Measurements from ENCODE around the gene UGT1A1.
"Not testable (repeated sequence)": the region's sequence is repeated elsewhere in the genome, so short reads cannot be mapped to it uniquely, and the experiment has no call there.

The UGT1A1 gene

DNA sequence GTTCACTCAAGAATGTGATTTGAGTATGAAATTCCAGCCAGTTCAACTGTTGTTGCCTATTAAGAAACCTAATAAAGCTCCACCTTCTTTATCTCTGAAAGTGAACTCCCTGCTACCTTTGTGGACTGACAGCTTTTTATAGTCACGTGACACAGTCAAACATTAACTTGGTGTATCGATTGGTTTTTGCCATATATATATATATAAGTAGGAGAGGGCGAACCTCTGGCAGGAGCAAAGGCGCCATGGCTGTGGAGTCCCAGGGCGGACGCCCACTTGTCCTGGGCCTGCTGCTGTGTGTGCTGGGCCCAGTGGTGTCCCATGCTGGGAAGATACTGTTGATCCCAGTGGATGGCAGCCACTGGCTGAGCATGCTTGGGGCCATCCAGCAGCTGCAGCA, at the start of gene UGT1A1:
UGT1A1 (plus strand) TSS at position 228 of the 400 bp plus-strand sequence; CDS start at position 246, 18 bp downstream.
- DNase-seq (ENCODE audit: low read depth) = no peak

DNA sequence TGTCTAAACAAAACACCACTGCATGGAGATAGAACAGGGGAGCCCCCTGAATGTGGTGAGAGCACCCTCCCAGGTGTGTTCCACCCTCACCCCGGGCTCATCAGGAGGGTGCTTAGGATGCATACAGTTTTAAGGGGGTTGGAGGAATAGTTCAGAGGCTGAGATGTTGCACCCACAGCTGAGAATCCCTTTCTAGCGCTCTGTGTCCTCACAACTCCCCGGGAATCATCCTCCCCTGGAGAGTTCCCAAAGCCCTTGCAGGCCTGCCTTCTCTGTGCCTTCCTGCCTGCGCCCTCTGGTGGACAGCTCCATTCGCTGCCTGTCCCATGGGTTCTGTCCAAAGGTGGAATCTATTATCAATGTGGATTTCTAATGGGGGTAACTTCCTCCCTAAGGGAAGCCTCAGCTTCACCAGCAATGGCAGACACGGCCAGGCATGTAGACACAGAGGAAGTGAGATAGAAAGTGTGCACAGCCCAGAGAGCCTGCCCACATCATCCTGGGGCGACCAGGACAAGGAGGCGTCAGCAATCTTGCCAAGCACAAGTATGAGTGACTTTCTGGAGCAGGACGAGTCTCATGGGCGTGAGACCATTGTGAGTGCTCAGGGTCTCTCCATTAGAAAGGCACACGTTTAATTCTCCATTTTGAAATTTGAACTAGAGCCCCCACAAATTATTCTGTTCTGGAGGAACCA, 48.6 kb upstream of the UGT1A1 start:
- peak; percentile 17 for DNase-seq (ENCODE audit: low read depth)

- no peak for DNase-seq (ENCODE audit: low read depth)
Measured at GRCh38 chr2:233712611-233713261, 47.3 kb upstream of the UGT1A1 start, which contains the start of gene UGT1A5. UGT1A5 (plus strand) TSS chr2:233712907; CDS start chr2:233712992, 85 bp downstream.

DNA sequence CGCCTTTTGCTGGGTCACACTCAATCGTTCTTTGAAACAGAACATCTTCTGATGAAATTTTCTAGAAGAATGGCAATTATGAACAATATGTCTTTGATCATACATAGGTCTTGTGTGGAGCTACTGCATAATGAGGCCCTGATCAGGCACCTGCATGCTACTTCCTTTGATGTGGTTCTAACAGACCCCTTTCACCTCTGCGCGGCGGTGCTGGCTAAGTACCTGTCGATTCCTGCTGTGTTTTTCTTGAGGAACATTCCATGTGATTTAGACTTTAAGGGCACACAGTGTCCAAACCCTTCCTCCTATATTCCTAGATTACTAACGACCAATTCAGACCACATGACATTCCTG, 46.8 kb upstream of the UGT1A1 start:
- no peak for DNase-seq (ENCODE audit: low read depth)

DNA sequence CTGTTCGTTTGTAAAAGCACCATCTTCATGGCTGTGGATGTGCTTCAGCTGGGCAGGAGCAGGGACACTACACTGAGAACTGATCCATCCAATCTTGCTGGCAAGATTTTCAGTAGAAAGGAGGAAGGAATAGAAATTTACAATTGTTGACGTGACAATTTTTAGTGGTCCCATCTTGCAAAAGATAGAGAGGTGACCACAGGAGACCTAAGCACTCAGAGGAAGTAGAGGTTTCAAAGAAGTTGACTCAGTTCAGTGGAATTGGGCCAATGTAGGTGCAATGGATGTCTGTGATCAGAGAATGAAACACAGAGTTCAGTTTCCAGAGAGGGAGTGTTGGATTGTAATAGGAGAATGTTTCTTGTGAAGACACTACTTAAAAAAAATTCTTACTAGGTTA, 45.9 kb upstream of the UGT1A1 start:
- no peak for DNase-seq (ENCODE audit: low read depth)

DNA sequence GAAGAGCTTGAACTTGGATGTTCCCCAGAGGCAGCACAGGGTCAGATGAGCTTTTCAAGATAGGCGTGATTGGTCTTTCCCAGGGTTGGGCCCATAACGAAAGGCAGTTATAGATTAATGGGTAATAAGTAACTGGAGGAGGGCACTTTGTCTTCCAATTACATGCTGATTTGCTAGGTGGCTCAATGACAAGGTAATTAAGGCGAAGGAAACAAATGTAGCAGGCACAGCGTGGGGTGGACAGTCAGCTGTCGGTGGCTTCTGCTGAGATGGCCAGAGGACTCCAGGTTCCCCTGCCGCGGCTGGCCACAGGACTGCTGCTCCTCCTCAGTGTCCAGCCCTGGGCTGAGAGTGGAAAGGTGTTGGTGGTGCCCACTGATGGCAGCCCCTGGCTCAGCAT, 41.5 kb upstream of the UGT1A1 start, which contains the start of gene UGT1A4:
UGT1A4 (plus strand) TSS at position 185 of the 400 bp plus-strand sequence; CDS start at position 270, 85 bp downstream.
- DNase-seq (ENCODE audit: low read depth) = no peak

DNA sequence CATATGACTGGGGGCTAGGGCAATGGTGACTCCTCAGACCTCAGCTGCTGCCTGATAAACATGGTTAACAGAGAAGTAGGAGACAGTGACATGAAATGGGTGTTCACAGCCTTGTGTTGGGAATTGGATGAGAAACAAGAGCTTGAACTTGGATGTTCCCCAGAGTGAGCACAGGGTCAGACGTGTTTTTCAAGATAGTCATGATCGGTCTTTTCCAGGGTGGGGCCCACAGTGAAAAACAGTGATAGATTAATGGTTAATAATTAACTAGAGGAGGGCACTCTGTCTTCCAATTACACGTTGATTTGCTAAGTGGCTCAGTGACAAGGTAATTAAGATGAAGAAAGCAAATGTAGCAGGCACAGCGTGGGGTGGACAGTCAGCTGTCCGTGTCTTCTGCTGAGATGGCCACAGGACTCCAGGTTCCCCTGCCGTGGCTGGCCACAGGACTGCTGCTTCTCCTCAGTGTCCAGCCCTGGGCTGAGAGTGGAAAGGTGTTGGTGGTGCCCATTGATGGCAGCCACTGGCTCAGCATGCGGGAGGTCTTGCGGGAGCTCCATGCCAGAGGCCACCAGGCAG, 31.3 kb upstream of the UGT1A1 start, which contains the start of gene UGT1A3:
UGT1A3 (plus strand) TSS at position 320 of the 579 bp plus-strand sequence; CDS start at position 405, 85 bp downstream.
- DNase-seq (ENCODE audit: low read depth) = no peak

DNA sequence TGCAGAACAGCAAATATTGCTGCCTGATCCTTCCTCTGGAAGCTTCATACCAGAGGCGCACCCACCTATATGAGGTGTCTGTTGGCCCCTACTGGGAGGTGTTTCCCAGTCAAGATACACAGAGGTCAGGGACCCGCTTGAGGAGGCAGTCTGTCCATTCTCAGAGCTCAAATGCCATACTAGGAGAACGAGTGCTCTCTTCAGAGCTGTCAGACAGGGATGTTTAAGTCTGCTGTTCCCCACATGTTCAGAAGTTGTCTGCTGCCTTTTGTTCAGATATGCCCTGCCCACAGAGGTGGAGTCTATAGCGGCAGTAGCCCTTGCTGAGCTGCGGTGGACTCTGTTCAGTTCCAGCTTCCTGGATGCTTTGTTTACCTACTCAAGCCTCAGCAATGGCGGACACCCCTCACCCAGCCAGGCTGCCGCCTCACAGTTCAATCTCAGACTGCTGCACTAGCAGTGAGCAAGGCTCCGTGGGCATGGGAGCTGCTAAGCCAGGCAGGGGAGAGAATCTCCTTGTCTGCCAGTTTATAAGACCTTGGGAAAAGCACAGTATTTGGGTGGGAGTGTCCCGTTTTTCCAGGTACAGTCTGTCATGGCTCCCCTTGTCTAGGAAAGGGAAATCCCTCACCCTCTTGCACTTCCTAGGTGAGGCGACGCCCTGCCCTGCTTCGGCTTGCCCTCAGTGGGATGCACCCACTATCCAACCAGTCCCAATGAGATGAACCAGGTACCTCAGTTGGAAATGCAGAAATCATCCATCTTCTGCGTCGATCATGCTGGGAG, 23.0 kb upstream of the UGT1A1 start:
- not testable (repeated sequence) for DNase-seq (ENCODE audit: low read depth)

DNA sequence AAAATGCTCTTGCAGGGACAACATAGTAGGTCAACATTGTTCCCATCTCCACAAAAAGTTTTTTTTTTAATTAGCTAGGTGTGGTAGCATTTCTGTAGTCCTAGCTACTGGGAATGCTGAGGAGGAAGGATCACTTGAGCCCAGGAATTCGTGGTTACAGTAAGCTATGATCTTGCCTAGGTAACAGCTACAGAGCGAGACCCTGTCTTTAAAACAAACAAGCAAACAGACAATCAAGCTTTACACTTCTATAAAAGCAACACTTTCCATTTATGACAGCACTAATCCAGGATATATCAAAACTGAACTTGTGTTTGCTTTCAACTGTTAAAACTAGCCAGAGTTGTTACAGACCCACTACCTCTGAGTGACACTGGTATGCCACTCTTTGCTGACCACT, 19.2 kb upstream of the UGT1A1 start:
- no peak for DNase-seq (ENCODE audit: low read depth)

DNA sequence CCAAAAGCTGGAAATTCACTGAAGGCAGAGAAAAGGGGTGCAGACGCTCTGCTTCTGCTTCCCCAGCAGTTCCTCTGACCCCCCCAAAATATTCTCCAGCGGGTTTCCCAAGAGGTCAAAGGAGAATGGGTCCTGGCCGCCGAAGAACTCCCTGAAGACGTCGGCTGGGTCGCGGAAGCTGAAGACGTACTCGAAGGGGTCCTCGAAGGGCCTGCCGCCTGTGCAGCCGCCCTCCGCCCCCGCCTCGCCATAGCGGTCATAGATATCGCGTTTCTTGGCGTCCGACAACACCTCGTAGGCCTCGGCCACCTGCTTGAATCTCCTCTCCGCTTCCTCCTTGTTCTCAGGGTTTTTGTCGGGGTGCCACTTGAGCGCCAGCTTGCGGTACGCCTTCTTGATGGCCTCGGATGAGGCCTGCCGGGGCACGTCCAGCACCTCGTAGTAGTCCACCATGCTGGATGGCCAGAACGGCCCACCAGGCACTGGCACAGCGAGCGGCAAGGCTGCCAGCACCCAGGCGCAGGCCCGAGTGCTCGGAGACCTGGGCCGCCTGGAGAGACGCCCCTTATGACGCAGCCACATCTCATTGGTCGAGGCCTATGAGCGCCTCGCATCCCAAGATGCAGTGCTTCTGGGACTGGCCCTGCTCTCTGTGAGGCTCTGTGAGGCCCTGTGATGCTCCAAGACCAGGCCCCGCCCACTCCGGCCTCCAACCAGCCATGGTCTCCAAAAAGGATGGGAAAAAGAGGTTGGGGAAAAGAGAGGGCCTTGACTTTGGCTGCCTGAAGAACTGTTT, 16.4 kb upstream of the UGT1A1 start:
- no peak for DNase-seq (ENCODE audit: low read depth)

DNA sequence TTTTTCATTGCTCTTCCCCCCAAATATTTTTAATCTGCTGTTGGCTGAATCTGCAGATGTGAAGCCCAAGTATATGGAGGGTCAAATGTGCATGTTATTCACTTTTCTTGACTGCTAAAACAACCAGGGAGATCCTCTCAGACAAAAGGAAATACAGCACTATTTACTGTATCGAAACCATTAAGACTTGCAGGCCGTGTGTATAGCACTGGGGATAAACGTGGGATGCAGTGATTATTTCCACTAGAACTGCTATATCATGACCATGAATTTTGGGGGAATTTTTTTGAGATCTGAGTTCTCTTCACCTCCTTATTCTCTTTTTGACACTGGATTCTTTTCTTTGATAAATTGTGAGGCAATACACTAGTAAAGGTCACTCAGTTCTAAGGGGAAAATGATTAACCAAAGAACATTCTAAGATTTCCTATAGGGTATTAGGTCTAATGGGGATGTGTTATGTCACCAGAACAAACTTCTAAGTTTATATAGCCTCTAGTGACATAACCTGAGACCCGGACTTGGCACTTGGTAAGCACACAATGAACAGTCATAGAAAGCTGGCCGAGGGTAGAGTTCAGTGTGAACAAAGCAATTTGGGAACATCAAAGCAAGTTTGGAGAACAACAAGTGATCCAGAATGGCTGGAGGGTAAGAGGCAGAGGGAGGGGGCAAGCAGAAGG, 14.9 kb upstream of the UGT1A1 start:
- no peak for DNase-seq (ENCODE audit: low read depth)

- DNase-seq (ENCODE audit: low read depth) = not testable (repeated sequence)
Measured at GRCh38 chr2:233745838-233746237, 14.2 kb upstream of the UGT1A1 start.

DNA sequence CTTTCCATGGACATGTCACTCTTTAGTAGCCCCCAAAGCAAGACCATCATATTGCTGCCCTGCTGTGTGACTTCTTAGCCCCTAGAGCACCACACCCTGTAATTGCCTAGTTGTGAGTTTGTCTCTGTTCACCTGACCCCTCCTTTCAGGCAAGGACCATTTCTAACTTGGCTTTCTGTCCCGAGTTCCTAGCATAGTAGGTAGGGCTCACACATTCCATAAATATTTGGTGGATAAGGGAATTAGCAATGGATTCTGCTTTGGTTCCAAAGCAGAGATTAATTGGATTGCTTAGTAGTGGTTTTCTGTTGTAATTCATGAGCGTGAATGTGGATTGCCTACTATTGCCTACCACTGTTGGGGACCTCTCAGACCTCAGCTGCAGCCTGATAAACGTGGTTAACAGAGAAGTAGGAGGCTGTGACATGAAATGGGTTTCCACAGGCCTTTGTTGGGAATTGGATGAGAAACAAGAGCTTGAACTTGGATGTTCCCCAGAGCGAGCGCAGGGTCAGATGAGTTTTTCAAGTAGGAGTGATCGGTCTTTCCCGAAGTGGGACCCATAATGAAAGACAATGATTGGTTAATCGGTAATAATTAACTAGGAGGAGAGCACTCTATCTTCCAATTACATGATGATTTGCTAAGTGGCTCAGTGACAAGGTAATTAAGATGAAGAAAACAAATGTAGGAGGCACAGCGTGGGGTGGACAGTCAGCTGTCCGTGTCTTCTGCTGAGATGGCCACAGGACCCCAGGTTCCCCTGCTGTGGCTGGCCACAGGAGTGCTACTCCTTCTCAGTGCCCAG, 13.4 kb upstream of the UGT1A1 start:
- no peak for DNase-seq (ENCODE audit: low read depth)

- DNase-seq (ENCODE audit: low read depth) = no peak
Measured at GRCh38 chr2:233747283-233747544, 12.9 kb upstream of the UGT1A1 start.

DNA sequence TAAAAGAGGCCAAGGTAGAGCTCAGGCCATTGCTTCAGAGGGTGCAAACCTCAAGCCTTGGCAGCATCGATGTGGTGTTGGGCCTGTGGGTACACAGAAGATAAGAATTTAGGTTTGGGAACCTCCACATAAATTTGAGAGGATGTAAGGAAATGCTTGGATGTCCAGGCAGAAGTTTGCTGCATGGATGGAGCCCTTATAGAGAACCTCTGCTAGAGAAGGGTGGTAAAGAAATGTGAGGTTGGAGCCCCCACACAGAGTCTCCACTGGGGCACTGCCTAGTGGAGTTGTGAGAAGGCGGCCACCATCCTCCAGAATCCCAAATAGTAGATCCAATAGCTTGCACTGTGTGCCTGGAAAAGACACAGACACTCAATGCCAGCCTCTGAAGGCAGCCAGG, 9.4 kb upstream of the UGT1A1 start:
- not testable (repeated sequence) for DNase-seq (ENCODE audit: low read depth)

GRCh38 chr2:233751212-233752009, 8.7 kb upstream of the UGT1A1 start:
- DNase-seq (ENCODE audit: low read depth) = not testable (repeated sequence)

GRCh38 chr2:233754872-233755611, 5.0 kb upstream of the UGT1A1 start:
- no peak for DNase-seq (ENCODE audit: low read depth)

GRCh38 chr2:233756429-233757081, 3.5 kb upstream of the UGT1A1 start:
- no peak for DNase-seq (ENCODE audit: low read depth)
